Measurements from ENCODE around the gene CCDC127.
"Not testable (repeated sequence)": the region's sequence is repeated elsewhere in the genome, so short reads cannot be mapped to it uniquely, and the experiment has no call there.

The CCDC127 gene, protein sequence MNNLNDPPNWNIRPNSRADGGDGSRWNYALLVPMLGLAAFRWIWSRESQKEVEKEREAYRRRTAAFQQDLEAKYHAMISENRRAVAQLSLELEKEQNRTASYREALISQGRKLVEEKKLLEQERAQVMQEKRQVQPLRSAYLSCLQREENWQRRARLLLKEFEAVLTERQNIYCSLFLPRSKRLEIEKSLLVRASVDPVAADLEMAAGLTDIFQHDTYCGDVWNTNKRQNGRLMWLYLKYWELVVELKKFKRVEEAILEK

DNA sequence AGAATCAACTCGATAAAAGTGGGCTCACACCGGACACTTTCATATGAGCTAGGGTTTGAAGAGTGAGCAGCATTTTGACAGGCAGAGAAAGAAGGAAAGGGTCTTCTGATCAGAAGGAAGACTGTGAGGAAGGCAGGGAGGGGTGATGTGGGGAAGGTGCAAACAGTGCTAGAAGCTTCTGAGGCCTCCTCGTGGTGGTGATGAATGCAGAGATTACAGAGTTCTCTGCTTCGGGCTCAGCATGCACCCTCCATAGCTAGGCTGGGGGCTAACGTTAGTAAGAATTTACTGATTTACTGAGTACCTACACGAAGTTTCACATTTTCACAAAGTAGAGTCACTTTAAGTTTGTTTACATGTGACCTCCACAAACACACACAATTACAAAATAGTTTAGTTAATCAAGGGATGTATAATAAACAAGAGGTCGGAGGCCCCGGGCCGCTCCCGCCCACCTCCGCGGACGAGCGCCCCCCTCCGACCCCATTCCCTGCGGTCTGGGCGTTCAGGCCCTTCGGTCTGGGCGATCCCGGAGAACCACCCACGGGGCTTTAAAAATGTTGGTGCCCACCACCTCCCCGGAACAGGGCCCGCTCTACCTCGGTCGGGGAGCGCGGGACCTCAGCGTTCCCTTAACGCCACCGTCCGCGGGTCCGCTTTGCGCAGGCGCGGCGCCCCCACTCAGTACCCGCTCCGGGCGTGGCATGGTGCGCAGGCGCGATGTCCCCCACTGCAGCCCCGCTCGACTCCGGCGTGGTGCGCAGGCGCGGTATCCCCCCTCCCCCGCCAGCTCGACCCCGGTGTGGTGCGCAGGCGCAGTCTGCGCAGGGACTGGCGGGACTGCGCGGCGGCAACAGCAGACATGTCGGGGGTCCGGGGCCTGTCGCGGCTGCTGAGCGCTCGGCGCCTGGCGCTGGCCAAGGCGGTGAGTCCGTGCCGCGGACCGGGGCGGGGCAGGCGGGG, at the start of gene CCDC127, which contains the start of gene SDHA:
CCDC127 (minus strand) TSS at position 660 of the 963 bp plus-strand sequence. CDS start 1,304 bp downstream, outside the sequence.
SDHA (plus strand) TSS at position 827 of the 963 bp plus-strand sequence; CDS start at position 863, 36 bp downstream.
- DNase-seq (ENCODE audit: low read depth): peak; percentile 94

DNA sequence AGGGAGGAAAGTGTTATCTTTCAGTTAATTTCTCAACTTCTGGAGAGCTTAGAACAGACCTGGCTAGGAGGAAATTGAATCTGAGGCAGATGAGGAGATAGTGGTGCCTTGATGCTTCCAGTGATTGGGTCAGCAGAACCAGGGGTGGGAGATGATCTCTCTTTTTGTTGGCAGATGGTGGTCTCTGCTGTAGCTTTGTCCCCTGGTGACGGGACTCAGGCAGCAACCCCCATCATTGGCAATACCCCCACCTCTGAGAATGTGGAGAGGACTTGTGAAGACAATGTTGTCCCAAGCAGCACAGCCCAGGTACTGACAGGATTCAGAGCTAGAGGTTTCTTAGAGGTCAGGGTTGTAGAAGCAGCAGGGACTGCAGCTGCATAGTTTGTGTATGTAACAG, 49.8 kb upstream of the CCDC127 start:
- DNase-seq (ENCODE audit: low read depth): no peak

DNA sequence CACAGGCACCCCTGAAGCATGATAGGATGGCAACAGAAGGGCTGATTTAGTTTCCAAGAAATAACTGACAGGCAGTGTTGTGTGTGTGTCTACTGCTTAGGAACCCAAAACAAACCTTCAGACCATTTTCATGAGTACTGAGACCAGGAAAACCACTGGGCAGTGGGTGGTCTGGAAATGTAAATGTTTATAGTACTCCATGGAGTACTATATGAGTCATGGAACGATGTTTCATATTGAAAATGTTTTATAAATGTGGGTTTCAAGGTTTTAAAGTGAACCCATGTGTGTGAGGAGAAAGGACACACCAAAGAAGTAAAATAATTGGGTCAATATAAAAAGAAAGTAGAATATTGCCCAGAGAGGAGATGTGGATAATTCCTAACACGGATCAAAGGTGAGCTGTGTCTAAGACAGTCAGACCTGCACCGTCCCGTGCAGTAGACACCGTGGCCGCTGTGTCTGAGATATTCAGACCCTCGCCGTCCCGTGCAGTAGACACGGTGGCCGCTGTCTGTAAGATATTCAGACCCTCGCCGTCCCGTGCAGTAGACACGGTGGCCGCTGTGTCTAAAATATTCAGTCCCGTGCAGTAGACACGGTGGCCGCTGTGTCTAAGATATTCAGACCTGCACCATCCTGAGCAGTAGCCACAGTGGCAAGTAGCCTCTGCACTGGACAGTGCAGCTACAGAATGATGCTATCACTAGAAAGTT, 48.5 kb upstream of the CCDC127 start:
- not testable (repeated sequence) for DNase-seq (ENCODE audit: low read depth)

DNA sequence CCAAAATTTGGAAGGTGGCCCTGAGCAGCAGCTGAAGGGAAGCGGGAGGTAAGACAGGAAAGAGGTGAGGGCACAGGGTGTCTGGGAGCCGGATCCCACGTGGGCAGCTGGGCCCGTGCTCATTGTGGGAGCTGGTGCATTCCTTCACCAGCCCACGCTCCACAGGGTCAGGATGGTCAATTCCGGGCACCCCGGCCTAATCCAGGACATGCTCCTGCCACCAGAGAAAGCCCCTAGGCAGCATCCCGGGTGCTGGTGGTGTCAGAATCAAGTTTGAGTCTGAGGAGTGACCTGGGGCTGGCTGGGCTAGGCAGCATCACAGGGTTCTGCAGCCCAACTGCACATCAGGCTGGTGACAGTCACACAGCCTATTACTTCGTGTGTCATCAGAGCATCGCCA, 46.4 kb upstream of the CCDC127 start:
- no peak for DNase-seq (ENCODE audit: low read depth)

DNA sequence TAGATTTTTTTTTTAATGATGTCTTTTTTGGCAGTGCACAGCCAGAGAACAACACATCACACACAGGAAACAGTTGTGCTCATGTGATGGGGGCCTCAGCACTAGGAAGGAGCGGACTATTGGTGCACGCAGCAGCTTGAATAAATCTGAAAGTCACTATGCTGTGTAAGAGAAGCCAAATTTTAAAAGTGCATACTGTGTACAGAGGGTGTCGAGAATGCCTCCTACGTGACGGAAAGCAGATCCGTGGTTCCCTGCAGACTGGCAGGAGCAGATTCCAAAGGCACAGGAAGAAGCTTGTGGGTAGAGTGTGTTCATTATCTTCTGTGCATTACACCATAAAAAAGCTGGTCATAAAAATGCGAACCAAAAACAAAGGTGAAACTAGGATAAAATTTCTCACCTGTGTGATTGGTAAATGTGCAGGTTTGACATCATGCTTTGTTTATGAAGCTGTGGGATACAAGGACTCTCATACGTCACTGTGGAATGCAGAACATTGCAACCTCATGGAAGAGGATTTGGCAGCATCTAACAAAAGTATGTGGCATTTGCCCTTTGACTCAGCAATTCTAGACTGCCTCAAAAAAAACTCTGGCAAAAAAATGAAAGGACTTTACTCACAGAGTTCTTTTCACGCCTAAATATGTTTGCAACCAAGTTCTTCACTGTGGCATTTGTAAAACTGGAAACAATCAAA, 45.5 kb upstream of the CCDC127 start:
- not testable (repeated sequence) for DNase-seq (ENCODE audit: low read depth)

DNA sequence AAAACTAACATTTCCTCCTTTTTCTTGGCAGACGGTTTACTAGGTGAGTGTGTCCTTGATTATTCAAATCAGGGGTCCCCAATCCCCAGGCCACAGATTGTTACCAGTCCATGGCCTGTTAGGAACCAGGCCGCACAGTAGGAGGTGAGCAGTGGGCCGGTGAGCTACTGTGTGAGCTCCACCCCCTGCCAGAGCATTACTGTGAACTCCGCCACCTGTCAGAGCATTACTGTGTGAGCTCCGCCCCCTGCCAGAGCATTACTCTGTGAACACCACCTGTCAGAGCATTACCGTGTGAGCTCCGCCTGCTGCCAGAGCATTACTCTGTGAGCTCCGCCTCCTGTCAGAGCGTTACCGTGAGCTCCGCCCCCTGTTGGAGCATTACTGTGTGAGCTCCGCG, 39.2 kb upstream of the CCDC127 start:
- DNase-seq (ENCODE audit: low read depth): no peak

DNA sequence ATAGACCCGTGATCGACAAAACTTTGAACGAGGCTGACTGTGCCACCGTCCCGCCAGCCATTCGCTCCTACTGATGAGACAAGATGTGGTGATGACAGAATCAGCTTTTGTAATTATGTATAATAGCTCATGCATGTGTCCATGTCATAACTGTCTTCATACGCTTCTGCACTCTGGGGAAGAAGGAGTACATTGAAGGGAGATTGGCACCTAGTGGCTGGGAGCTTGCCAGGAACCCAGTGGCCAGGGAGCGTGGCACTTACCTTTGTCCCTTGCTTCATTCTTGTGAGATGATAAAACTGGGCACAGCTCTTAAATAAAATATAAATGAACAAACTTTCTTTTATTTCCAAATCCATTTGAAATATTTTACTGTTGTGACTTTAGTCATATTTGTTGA, 38.4 kb upstream of the CCDC127 start:
- not testable (repeated sequence) for DNase-seq (ENCODE audit: low read depth)

DNA sequence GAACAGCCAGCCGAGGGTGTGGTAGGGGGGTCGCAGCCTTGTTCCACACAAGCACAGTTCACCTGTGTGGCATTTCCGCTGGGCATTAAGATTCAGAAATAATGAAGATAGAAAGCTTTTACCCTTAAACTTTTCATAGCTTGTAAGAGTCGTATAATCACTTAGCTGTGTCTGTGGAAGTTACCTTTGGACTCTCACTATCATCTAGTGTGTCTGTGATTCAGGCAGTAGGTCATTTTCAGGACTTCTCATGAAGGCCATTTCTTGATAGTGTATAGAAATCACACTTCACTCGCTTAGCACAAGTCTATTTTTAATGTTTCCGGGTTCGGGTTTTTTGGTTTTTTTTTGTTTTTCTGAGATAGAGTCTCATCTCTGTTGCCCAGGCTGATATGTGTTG, 37.2 kb upstream of the CCDC127 start:
- DNase-seq (ENCODE audit: low read depth): not testable (repeated sequence)

DNA sequence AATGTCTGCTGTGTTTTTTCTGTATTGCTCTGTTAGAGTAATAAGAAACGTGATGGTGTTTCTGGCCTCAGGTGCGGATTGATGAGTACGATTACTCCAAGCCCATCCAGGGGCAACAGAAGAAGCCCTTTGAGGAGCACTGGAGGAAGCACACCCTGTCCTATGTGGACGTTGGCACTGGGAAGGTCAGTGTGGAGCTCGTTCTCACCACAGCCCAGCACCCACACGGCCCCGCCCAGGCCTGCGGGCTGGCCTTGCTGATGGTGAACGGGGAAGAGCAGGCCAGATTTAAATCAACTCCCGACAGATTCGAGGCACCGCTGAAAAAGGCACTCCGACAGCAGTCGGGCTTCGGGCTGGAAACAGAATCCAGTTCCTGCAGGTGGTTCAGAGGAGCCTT, 36.4 kb upstream of the CCDC127 start:
- DNase-seq (ENCODE audit: low read depth): not testable (repeated sequence)

DNA sequence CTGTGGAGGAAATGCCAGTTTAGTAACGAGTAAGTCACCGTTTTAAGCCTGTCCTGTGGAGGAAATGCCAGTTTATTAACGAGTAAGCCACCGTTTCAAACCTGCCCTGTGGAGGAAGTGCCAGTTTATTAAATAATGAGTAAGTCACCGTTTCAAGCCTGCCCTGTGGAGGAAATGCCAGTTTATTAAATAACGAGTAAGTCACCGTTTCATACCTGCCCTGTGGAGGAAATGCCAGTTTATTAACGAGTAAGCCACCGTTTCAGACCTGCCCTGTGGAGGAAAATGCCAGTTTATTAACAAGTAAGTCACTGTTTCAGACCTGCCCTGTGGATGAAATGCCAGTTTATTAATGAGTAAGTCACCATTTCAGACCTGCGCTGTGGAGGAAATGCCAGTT, 34.6 kb upstream of the CCDC127 start:
- DNase-seq (ENCODE audit: low read depth): no peak

DNA sequence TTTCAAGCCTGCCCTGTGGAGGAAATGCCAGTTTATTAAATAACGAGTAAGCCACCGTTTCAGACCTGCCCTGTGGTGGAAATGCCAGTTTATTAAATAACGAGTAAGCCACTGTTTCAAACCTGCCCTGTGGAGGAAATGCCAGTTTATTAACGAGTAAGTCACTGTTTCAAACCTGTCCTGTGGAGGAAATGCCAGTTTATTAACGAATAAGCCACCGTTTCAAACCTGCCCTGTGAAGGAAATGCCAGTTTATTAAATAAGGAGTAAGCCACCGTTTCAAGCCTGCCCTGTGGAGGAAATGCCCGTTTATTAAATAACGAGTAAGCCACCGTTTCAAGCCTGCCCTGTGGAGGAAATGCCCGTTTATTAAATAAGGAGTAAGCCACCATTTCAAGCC, 34.0 kb upstream of the CCDC127 start:
- DNase-seq (ENCODE audit: low read depth): not testable (repeated sequence)

DNA sequence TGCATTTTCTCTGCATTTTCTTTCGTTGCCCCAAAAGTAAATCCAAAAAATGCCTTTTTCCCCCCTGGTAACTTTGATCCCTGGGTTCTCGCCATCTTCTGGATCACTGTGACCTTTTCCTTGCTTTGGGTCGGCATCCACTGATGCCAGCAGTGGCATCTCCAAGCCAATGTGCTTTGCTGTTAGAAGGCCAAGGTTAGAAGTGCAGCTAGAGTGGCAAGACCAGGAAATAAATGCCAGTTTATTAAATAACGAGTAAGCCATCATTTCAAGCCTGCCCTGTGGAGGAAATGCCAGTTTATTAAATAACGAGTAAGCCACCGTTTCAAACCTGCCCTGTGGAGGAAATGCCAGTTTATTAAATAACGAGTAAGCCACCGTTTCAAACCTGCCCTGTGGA, 33.6 kb upstream of the CCDC127 start:
- not testable (repeated sequence) for DNase-seq (ENCODE audit: low read depth)

DNA sequence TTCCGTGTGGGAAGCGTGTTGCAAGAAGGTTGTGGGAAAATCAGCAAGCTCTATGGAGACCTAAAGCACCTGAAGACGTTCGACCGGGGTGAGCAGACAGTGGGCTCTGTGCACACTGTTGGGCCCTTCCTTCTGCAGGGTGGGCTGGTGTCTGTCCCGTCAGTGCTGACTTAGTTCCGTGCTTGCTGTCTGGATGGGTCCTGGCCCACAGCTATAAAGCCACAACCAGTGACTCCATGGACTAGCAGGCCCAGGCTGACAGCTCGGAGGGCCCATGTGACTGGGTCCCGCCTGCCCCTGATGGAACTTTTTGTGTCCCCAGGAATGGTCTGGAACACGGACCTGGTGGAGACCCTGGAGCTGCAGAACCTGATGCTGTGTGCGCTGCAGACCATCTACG, 33.1 kb upstream of the CCDC127 start:
- DNase-seq (ENCODE audit: low read depth): not testable (repeated sequence)

DNA sequence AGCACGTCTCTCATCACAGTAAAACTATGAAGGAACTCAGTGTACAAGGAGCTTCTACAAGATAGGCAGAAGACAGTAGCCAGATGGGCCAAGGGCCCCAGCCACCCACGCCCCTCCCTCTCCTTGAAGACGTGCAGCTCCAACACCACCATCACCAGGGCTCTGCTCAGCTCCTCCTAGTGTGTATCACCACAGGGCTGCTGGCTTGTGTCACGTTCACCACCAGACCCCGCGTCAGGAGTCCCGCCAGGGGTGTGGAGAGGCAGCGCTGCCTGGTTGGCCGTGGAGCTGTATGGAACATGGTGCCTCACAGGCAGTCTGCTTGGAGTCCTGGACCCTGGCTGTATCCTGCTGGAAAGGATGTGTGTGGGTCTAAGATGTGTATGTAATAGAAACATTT, 32.4 kb upstream of the CCDC127 start:
- not testable (repeated sequence) for DNase-seq (ENCODE audit: low read depth)

DNA sequence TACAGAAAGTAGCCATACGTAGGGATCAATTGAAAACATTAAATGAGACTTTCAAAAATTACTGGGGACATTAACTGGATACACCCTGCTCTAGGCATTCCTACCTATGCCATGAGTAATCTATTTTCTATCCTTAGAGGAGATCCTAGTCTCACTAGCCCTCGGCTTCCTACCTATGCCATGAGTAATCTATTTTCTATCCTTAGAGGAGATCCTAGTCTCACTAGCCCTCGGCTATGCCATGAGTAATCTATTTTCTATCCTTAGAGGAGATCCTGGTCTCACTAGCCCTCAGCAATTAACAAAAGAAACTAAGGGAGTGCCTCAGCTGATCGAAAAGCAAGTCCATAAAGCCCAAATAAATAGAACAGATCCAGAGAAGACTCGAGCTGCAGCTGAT, 27.8 kb upstream of the CCDC127 start:
- not testable (repeated sequence) for DNase-seq (ENCODE audit: low read depth)

DNA sequence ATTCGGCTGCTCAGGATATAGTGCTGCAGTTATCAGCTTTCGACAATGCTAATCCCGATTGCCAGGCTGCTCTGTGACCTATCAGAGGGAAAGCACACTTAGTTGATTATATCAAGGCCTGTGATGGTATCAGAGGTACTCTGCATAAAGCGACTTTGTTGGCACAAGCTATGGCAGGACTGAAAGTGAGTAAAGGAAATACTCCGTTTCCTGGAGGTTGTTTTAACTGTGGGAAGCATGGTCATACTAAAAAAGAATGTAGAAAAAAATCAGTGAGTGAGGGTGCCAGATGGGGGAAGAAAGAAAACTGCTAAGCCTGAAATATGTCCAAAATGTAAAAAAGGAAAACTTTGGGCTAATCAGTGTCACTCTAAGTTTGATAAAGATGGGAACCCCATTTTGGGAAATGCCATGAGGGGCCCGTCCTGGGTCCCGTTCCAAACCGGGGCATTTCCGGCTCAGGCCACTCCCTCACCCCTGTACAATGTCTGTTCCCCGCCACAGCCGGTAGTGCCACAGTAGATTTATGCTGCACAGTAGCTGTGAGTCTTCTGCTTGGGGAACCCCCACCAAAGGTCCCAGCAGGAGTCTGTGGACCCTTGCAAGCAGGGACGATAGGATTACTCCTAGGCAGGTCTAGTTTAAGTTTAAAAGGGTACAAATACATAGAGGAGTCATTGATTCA, 25.9 kb upstream of the CCDC127 start:
- DNase-seq (ENCODE audit: low read depth): not testable (repeated sequence)

DNA sequence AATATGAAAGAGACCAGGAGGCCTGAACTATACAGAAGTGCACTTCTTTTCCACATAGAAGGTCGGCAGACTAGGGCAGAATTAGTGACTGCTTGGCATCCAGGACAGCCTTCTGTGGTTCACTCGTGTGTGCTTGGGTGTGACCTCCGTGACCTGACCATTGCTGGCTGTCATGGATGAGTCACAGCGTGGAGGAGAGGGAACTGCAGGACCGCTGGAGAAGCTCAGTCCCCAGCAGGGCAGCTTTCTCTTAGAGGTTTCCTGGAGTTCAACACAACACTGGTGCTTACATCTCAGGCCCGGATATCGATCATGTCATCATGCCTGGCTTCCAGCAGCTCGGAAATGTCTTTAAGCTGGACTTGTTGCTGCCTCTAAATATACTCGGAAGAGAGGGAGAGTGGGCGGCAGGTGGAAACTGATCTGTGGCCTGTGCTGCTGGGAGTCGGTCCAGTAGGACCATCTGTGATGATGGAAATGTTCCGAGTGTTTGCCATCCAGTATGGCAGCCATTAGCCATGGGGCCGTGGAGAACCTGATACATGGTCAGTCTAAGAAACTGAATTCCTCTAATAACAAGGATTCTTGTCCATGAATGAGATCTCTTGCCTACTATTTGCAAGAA, 23.2 kb upstream of the CCDC127 start:
- DNase-seq (ENCODE audit: low read depth): not testable (repeated sequence)

DNA sequence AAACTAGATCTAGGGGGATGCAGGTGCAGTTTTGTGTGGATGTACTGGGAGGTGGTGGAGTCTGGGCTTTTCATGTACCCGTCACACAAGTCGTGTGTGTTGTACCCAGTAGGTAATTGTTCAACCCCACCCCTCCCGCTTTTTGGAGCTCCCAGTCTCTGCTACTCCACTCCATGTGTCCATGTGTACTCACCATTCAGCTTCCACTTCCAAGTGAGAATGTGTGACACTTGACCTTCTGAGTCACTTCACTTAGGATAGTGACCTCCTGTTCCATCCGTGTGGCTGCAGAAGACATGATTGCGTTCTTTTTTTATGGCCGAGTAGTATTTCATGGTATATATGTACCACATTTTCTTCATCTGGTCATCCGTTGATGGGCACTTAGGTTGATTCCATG, 22.6 kb upstream of the CCDC127 start:
- not testable (repeated sequence) for DNase-seq (ENCODE audit: low read depth)

DNA sequence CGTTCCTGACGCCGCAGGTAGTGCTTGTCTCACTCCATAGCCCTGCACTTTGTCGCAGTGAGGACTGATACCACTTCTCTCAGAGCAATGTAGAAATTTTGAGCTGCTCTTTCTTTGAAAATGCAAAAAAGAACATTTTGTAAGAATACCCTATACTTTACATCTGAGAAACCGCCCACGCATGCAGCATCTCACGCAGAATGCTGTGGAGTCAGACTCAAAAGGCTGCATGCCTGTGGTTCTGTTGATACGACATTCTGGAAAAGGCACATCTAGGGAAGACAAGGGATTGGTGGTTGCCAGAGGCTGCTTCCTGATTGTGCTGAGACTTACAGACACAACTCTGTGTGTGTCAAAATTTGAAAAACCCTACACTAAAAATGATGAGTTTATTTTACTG, 20.0 kb upstream of the CCDC127 start:
- not testable (repeated sequence) for DNase-seq (ENCODE audit: low read depth)

DNA sequence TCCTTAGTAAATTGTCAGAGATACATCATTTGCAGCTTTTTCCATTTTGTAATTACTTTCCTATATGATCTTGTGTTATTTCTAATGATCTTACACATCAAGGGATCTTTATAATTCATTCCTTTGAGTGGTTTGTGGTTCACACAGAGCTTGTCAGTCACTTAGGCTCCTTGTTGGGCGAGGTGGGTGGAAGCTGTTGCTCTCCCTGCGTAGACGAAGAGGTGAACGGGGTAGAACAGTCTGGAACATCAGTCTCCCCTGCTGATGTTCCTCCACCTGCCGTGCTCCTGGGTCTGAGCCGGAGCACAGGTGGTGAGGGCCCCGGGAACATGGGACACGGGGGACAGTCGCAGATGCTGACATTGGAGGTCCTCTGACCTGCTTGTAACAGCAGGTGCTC, 17.6 kb upstream of the CCDC127 start:
- DNase-seq (ENCODE audit: low read depth): not testable (repeated sequence)

DNA sequence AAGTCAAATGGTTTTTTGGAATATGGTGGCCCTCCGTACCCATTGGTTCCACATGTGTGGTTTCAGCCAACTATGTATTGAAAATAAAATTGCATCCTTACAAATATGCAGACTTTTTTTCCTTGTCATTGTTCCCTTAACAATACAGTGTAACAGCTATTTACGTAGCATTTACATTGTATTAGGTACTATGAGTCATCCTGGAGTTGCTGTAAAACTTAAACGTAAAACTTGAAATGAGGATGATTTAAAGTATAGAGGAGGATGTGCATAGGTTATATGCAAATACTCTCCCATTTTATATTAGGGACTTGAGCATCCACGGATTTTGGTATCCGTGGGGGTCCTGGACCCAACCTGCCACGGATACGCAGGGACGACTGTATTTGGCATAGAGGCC, 16.5 kb upstream of the CCDC127 start:
- DNase-seq (ENCODE audit: low read depth): no peak
